Smooth muscle cell (in vitro differentiated cells): ENCODE results near the gene CRB2. TPM values are rescaled to one million over a fixed set of nuclear protein-coding genes. Genes with fewer than 3 reads are reported as not detected.
A peak's percentile ranks its signal among the peaks of the same experiment; 100 is the strongest.

ENCODE experiments used
- DNase-seq: peaks from one replicate; lab custom pipeline; 2025; ENCODE audit not compliant: unreplicated experiment; lab: John Stamatoyannopoulos, UW
- H2AFZ ChIP-seq: fragments of 200-600 bp; sonication (generic); 2 replicates; pipeline ENCODE4 v1.6.0; 2016; ENCODE audit warnings: antibody characterized with exemption, low read depth, mild to moderate bottlenecking
- H3F3A ChIP-seq: fragments of 200-600 bp; sonication (generic); 2 replicates; pipeline ENCODE4 v1.6.0; 2017; ENCODE audit warnings: antibody characterized with exemption, low read depth
- H3K27ac ChIP-seq: fragments of 200-600 bp; sonication (generic); 2 replicates; pipeline ENCODE4 v1.5.1; 2016; ENCODE audit warnings: low read depth, mild to moderate bottlenecking
- H3K27me3 ChIP-seq: fragments of 200-600 bp; sonication (generic); 2 replicates; pipeline ENCODE4 v1.6.1; 2016; ENCODE audit warnings: low read depth, mild to moderate bottlenecking
- H3K36me3 ChIP-seq: fragments of 200-600 bp; sonication (generic); 2 replicates; pipeline ENCODE4 v1.5.1; 2016; ENCODE audit warnings: low read depth
- H3K4me1 ChIP-seq: fragments of 200-600 bp; sonication (generic); 2 replicates; pipeline ENCODE4 v1.5.1; 2016; ENCODE audit warnings: low read depth
- H3K4me2 ChIP-seq: fragments of 200-600 bp; sonication (generic); 2 replicates; pipeline ENCODE4 v1.6.0; 2016; ENCODE audit warnings: mild to moderate bottlenecking
- H3K4me3 ChIP-seq: fragments of 200-600 bp; sonication (generic); 2 replicates; pipeline ENCODE4 v1.5.1; 2016; ENCODE audit warnings: mild to moderate bottlenecking
- H3K79me2 ChIP-seq: fragments of 200-600 bp; sonication (generic); 2 replicates; pipeline ENCODE4 v1.6.0; 2016; ENCODE audit warnings: low read depth, mild to moderate bottlenecking
- H3K9ac ChIP-seq: fragments of 200-600 bp; sonication (generic); 2 replicates; pipeline ENCODE4 v1.6.0; 2016; ENCODE audit warnings: low read depth
- H3K9me3 ChIP-seq: fragments of 200-600 bp; sonication (generic); replicated peaks from 2 replicates; pipeline ENCODE4 v1.5.1; 2016; ENCODE audit warnings: low read depth
- H4K20me1 ChIP-seq: fragments of 200-600 bp; sonication (generic); 2 replicates; pipeline ENCODE4 v1.6.0; 2016; ENCODE audit warnings: low read depth
- CTCF ChIP-seq: fragments of 200-600 bp; sonication (generic); IDR thresholded peaks from 2 replicates; pipeline ENCODE4 v1.5.1; 2017; ENCODE audit warnings: borderline replicate concordance, mild to moderate bottlenecking, antibody characterized with exemption; ENCODE audit not compliant: insufficient read depth, poor library complexity, severe bottlenecking
- WGBS: methylation state at CpG from one replicate; pipeline ENCODE4 v1.1.7; 2016; ENCODE audit warnings: low lambda C conversion rate; 5-methylcytosine and 5-hydroxymethylcytosine counted together
- polyA plus RNA-seq: library from polyadenylated mRNA; unstranded; fragments of >200 nt; fragmentation: Nextera tagmentation; extraction: Ambion mirVana; gene quantifications from 2 replicates; pipeline ENCODE4 v1.2.1, GENCODE V29; 2016
- total RNA-seq: library from RNA; depleted of rRNA; stranded (reverse); fragments of >200 nt; gene quantifications from 2 replicates; pipeline ENCODE4 v1.2.3, GENCODE V29; 2014

Gene CRB2
- total and polyA plus RNA-seq, 2 experiments from 2014 or later: 1.7 to 3.1 TPM

GRCh38 chr9:123343443-123344191, 12.4 kb upstream of the CRB2 start:
- Histone ChIP-seq H3K27me3 (no peaks in the 10 kb centered on the region), H3F3A (peaks cover 3% of the 10 kb centered on the region), H3K9me3 (no peaks in the 10 kb centered on the region), H3K36me3 (no peaks in the 10 kb centered on the region), H3K4me1 (no peaks in the 10 kb centered on the region), H3K4me3 (no peak overlapping the region), H2AFZ (no peak overlapping the region), H3K4me2 (no peak overlapping the region), H3K27ac (no peak overlapping the region), H4K20me1 (no peaks in the 10 kb centered on the region), H3K9ac (no peak overlapping the region), H3K79me2 (no peaks in the 10 kb centered on the region)
- no peak for DNase-seq
- WGBS: 78% methylated on average over 13 of the region's 13 CpGs
- no peak for TF ChIP-seq CTCF

- Histone ChIP-seq H3K79me2 (no peaks in the 10 kb centered on the region), H3K27me3 (no peaks in the 10 kb centered on the region), H3K9ac (no peak overlapping the region), H3K4me1 (no peaks in the 10 kb centered on the region), H3K4me3 (no peak overlapping the region), H3K9me3 (no peaks in the 10 kb centered on the region), H3K36me3 (no peaks in the 10 kb centered on the region), H3F3A (peaks cover 3% of the 10 kb centered on the region), H2AFZ (no peak overlapping the region), H3K27ac (no peak overlapping the region), H4K20me1 (no peaks in the 10 kb centered on the region), H3K4me2 (no peak overlapping the region)
- DNase-seq: no peak
- no peak for TF ChIP-seq CTCF
- WGBS: over 99% methylated on average over 9 of the region's 9 CpGs
Measured at GRCh38 chr9:123344192-123344949, 11.6 kb upstream of the CRB2 start.

DNA sequence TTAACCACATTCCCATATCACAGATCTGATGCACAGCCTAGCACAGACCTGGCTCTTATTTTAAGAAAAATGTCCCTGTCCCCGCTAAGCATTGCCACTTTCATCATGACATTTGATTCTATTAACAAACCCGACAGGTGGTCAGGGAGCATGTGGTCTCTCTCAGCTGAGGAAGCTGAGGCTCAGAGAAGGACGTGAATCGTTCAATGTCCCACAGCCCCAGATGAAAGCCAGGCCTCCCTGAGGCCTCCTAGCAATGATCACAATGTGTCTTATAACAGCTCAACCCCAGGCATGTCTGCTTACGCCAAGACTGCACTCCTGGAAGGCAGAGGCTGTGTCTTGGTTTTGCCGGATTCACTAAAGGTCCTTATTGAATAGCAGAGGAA, 10.4 kb upstream of the CRB2 start:
- H4K20me1 ChIP-seq: no peaks in the 10 kb centered on the region
- H3K4me1 ChIP-seq: no peaks in the 10 kb centered on the region
- H2AFZ ChIP-seq: peak overlapping the region; percentile 68
- TF ChIP-seq CTCF: no peak
- DNase-seq: no peak
- no peak overlapping the region for H3K9ac ChIP-seq
- H3K9me3 ChIP-seq: no peaks in the 10 kb centered on the region
- H3K79me2 ChIP-seq: no peaks in the 10 kb centered on the region
- 30% methylated on average over 6 of the region's 6 CpGs for WGBS
- H3K27ac ChIP-seq: no peak overlapping the region
- no peaks in the 10 kb centered on the region for H3K36me3 ChIP-seq
- no peaks in the 10 kb centered on the region for H3K27me3 ChIP-seq
- no peak overlapping the region for H3K4me3 ChIP-seq
- no peak overlapping the region for H3K4me2 ChIP-seq
- peaks cover 3% of the 10 kb centered on the region for H3F3A ChIP-seq
